Measurements from ENCODE around the gene PCSK5. TPM values are rescaled to one million over a fixed set of nuclear protein-coding genes. Genes with fewer than 3 reads are reported as not detected.

The PCSK5 gene
- polyA plus RNA-seq, 1 experiment: 1.6 TPM

DNA sequence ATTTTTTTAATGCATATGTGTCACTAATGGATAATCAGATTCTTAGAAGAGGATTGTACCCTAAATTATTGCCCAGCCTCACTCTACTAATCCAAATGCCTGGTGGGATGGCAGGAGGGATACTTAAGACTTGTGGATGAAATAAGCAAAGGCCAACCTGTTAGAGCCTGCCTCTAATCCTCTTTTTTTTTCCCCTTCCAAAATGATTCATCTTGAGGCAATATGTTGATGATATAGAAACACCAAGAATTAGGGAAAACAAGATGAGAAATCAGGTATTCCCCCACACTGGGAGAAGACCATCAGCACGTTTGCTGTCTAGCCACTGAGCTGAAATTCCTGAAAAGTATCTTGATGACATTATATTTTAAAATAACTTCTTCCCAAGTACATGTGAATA is 451.7 kb downstream of the PCSK5 start:
- POLR2A ChIA-PET: no interaction called here
- CTCF ChIA-PET: no interaction called here
- TF ChIP-seq, protein P1, sequence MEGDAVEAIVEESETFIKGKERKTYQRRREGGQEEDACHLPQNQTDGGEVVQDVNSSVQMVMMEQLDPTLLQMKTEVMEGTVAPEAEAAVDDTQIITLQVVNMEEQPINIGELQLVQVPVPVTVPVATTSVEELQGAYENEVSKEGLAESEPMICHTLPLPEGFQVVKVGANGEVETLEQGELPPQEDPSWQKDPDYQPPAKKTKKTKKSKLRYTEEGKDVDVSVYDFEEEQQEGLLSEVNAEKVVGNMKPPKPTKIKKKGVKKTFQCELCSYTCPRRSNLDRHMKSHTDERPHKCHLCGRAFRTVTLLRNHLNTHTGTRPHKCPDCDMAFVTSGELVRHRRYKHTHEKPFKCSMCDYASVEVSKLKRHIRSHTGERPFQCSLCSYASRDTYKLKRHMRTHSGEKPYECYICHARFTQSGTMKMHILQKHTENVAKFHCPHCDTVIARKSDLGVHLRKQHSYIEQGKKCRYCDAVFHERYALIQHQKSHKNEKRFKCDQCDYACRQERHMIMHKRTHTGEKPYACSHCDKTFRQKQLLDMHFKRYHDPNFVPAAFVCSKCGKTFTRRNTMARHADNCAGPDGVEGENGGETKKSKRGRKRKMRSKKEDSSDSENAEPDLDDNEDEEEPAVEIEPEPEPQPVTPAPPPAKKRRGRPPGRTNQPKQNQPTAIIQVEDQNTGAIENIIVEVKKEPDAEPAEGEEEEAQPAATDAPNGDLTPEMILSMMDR (IDR thresholded peaks at IDR 0.05; ENCODE audit: low read depth, low read length): no peak

DNA sequence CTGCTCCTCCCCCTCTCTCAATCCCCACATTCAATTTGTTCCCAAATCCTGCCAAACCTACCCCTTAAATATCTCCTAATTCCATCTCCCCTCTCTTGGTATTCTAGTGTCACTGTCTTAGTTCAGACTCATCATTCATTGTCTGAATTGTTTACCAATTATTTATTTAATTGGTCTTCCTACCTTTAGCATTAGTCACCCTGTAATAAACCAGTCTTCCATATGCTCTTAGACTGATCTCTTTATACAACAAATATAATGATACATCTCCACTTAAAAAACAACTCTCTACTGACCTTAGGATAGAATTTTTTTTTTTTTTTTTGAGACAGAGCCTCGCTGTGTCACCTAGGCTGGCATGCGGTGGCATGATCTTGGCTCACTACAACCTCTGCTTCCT is 452.4 kb downstream of the PCSK5 start:
- CTCF ChIA-PET: no interaction called here
- Histone ChIP-seq H3K27me3 (ENCODE audit: control insufficient read depth, insufficient read depth, low read length) (no peaks in the 10 kb centered on the region), H3K9me3 (ENCODE audit: control insufficient read depth, insufficient read depth, low read length) (no peaks in the 10 kb centered on the region), H3K4me3 (ENCODE audit: low read depth, low read length) (no peak overlapping the region), H3K27ac (ENCODE audit: low read depth, low read length) (no peak overlapping the region)
- DNase-seq (ENCODE audit: low read depth, low spot score): no peak
- POLR2A ChIA-PET: no interaction called here
- TF ChIP-seq, protein P1 (IDR thresholded peaks at IDR 0.05; ENCODE audit: low read depth, low read length): no peak

More for the DNA sequence above, 451.7 kb downstream of the PCSK5 start:
- H3K27me3 ChIP-seq (ENCODE audit: control insufficient read depth, insufficient read depth, low read length): no peaks in the 10 kb centered on the region
- H3K9me3 ChIP-seq (ENCODE audit: control insufficient read depth, insufficient read depth, low read length): no peaks in the 10 kb centered on the region
- no peak for DNase-seq (ENCODE audit: low read depth, low spot score)
- no peak overlapping the region for H3K27ac ChIP-seq (ENCODE audit: low read depth, low read length)
- no peak overlapping the region for H3K4me3 ChIP-seq (ENCODE audit: low read depth, low read length)

DNA sequence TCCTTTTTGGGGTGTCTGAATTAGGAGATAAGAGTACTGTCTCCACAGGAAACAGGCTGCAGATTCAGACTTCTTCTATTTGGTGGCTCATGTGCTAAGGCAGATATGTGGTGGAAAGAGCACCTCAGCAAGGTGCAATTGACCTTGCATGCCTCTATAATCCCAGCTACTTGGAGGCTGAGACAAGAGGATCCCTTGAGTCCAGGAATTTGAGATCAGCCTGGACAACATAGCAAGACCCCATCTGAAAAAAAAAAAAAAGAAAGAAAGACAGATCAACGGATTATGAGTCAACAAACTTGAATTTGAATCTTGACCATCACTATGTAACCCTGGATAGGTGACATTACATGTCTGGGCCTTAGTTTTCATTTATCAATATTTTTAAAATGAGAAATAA is 459.4 kb downstream of the PCSK5 start:
- CTCF ChIA-PET: interaction anchor here (0.7 kb wide), 1 partner anchor 1171 kb away, joined by 3 read pairs; no protein-coding TSS in a partner anchor
- Histone ChIP-seq H3K27me3 (ENCODE audit: control insufficient read depth, insufficient read depth, low read length) (peaks cover 7% of the 10 kb centered on the region), H3K27ac (ENCODE audit: low read depth, low read length) (no peak overlapping the region), H3K9me3 (ENCODE audit: control insufficient read depth, insufficient read depth, low read length) (no peaks in the 10 kb centered on the region), H3K4me3 (ENCODE audit: low read depth, low read length) (no peak overlapping the region)
- DNase-seq (ENCODE audit: low read depth, low spot score): no peak
- POLR2A ChIA-PET: interaction anchor here (0.8 kb wide), 1 partner anchor 387 kb away, joined by 9 read pairs; no protein-coding TSS in a partner anchor
- TF ChIP-seq, protein P1 (IDR thresholded peaks at IDR 0.05; ENCODE audit: low read depth, low read length): no peak

DNA sequence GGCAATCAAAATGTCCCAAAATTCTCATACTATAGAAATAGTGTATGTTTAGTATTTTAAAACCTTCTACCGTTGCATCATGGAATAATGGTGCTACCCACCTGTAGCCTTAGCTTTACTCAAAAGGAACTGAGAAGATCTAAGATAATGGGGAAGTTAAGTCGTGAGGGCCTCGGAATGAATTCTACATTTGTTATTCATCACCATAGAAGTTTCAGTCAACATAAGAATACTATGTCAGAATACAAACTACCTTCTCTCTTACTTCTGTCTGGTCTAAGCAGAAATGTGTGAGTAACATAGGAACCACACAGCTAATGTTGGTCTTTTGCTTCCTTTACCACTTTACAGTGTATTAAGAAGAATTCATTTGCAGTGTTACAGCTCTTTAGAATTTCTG is 460.5 kb downstream of the PCSK5 start:
- CTCF ChIA-PET: interaction anchor here (0.6 kb wide), 1 partner anchor 30 kb away, joined by 3 read pairs; no protein-coding TSS in a partner anchor
- TF ChIP-seq, protein P1 (IDR thresholded peaks at IDR 0.05; ENCODE audit: low read depth, low read length): no peak
- POLR2A ChIA-PET: no interaction called here

DNA sequence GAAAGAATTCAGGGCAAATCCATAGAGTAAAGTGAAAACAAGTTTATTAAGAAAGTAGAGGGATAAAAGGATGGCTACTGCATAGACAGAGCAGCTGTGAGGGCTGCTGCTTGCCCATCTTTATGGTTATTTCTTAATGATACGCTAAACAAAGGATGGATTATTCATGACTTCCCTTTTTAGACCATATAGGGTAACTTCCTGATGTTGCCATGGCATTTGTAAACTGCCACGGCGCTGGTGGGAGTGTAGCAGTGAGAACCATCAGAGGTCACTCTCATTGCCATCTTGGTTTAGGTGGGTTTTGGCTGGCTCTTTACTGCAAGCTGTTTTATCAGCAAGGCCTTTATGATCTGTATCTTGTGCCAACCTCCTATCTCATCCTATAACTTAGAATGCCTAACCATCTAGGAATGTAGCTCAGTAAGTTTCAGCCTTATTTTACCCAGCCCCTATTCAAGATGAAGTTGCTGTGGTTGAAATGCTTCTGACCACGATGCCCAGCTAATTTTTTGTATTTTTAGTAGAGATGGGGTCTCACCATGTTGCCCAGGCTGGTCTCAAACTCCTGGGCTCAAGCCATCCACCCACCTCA is 461.6 kb downstream of the PCSK5 start:
- no peak for DNase-seq (ENCODE audit: low read depth, low spot score)
- CTCF ChIA-PET: interaction anchor here (0.6 kb wide), 1 partner anchor 50 kb away, joined by 8 read pairs; no protein-coding TSS in a partner anchor
- no peak overlapping the region for H3K4me3 ChIP-seq (ENCODE audit: low read depth, low read length)
- H3K27ac ChIP-seq (ENCODE audit: low read depth, low read length): no peak overlapping the region
- POLR2A ChIA-PET: no interaction called here
- TF ChIP-seq, protein P1 (IDR thresholded peaks at IDR 0.05; ENCODE audit: low read depth, low read length): no peak
- peaks cover 7% of the 10 kb centered on the region for H3K27me3 ChIP-seq (ENCODE audit: control insufficient read depth, insufficient read depth, low read length)
- H3K9me3 ChIP-seq (ENCODE audit: control insufficient read depth, insufficient read depth, low read length): no peaks in the 10 kb centered on the region

More for the DNA sequence above, 460.5 kb downstream of the PCSK5 start:
- DNase-seq (ENCODE audit: low read depth, low spot score): no peak
- peaks cover 7% of the 10 kb centered on the region for H3K27me3 ChIP-seq (ENCODE audit: control insufficient read depth, insufficient read depth, low read length)
- H3K27ac ChIP-seq (ENCODE audit: low read depth, low read length): no peak overlapping the region
- H3K9me3 ChIP-seq (ENCODE audit: control insufficient read depth, insufficient read depth, low read length): no peaks in the 10 kb centered on the region
- no peak overlapping the region for H3K4me3 ChIP-seq (ENCODE audit: low read depth, low read length)
